Hippocampal formation (tissue), 2 donors: ENCODE data around the gene BRD8.
"Not testable (repeated sequence)": the region's sequence is repeated elsewhere in the genome, so short reads cannot be mapped to it uniquely, and the experiment has no call there.

Experiments
- DNase-seq, 2 donors: peaks; one replicate each; lab custom pipeline; 2025; lab: John Stamatoyannopoulos, UW

The BRD8 gene, protein sequence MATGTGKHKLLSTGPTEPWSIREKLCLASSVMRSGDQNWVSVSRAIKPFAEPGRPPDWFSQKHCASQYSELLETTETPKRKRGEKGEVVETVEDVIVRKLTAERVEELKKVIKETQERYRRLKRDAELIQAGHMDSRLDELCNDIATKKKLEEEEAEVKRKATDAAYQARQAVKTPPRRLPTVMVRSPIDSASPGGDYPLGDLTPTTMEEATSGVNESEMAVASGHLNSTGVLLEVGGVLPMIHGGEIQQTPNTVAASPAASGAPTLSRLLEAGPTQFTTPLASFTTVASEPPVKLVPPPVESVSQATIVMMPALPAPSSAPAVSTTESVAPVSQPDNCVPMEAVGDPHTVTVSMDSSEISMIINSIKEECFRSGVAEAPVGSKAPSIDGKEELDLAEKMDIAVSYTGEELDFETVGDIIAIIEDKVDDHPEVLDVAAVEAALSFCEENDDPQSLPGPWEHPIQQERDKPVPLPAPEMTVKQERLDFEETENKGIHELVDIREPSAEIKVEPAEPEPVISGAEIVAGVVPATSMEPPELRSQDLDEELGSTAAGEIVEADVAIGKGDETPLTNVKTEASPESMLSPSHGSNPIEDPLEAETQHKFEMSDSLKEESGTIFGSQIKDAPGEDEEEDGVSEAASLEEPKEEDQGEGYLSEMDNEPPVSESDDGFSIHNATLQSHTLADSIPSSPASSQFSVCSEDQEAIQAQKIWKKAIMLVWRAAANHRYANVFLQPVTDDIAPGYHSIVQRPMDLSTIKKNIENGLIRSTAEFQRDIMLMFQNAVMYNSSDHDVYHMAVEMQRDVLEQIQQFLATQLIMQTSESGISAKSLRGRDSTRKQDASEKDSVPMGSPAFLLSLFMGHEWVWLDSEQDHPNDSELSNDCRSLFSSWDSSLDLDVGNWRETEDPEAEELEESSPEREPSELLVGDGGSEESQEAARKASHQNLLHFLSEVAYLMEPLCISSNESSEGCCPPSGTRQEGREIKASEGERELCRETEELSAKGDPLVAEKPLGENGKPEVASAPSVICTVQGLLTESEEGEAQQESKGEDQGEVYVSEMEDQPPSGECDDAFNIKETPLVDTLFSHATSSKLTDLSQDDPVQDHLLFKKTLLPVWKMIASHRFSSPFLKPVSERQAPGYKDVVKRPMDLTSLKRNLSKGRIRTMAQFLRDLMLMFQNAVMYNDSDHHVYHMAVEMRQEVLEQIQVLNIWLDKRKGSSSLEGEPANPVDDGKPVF

DNA sequence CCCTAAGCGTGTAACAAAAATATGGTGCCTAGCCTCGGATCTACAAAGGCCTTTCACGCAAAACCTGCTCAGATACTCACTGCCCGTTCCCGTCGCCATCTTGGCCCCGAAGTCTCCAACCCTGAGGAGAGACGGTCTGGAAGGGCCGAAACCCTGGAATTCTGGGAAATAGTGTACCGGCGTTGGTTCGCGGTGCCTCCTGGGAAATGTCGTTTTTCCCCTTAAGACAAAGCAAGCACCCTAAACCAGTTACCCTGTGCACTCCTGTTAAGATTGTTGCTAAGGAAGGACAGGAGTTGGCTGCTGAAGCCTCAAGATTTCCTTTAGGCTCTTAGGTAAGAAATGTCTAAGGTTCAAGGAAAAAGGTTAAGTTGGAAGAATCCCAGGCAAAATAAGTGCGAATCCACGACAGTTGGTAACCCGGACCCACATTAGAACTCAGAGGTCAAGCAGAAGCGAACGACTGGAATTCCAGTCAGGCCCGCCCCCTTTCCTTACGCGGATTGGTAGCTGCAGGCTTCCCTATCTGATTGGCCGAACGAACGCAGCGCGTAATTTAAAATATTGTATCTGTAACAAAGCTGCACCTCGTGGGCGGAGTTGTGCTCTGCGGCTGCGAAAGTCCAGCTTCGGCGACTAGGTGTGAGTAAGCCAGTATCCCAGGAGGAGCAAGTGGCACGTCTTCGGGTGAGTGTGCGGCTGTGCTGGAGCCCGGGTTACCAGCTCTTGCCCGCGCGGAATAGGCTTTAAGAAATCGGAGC lies at the start of gene BRD8, which contains the start of gene KIF20A:
BRD8 (minus strand) TSS at position 115 of the 761 bp plus-strand sequence; CDS start at position 99, 16 bp downstream.
KIF20A (plus strand) TSS at position 597 of the 761 bp plus-strand sequence. CDS start 569 bp downstream, outside the sequence.
- DNase-seq: peak; percentile 92 to 99

DNA sequence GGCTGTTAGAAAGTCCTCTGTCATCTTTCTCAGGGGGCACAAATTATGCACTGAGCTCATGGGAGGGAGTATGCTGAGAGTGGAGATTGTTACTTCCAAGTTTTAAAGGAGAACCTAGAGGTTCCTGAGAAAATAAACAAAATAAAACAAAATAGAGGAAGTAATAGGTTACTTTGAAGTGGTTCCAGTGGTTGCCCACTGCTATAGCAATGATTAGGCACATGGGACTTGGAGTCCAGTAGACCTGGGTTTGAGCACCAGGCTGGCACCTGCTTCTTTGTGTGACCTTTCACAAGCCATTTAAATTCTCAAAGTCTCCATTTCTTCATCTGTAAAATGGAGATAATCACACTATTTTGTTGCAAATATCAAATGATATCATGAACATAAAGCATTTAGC lies 48.5 kb upstream of the BRD8 start:
- DNase-seq: no peak

DNA sequence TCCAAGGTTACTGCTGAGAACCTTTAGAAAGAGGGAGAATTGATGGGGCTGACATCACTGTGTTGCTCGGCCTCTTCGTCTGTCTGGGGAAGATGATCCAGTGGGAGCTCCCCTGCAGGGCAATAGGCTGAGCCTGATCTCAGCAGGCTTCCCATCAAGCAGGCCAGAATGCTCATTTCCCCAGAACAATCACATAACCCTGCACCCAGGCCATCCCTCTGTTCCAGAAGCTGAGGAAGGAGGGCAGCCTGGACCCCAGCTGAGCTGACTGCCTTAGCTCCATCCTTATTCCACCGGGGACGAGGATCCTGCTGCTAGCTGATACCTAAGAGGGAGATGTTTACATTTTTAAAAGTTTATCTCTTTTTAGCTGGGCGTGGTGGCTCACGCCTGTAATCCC lies 46.3 kb upstream of the BRD8 start:
- DNase-seq: no peak

DNA sequence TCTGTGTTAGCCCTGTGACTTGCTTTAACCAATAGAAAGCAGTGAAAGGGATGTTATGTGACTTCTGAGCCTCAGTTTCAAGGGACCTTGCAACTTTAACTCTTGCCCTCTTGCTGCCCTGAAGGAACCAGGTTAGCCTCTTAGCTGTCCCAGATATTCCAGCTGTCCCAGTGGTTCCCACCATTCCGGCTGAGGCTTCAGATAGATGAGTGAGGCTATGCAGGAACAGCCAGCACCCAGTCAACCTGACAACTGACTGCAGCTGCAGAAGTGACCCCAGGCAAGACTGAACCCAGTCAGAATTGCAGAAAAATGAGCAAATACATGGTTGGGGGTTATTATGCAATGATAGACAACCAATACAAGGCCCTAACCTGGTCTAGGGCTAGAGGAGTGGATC lies 45.1 kb upstream of the BRD8 start:
- no peak for DNase-seq

DNA sequence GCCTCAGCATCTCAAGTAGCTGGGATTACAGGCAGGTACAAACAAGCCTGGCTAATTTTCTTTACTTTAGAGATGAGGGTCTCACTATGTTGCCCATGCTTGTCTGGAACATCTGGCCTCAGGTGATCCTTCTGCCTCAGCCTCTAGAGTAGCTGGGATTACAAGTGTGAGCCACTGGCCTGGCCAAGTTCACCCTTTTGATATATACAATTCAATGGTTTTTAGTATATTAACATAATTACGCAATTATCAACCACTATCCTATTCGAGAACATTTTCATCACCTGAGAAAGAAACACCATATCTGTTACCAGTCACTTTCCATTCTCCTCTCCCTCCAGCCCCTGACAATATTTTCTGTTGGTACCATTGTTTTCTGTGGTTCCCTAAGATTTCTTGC lies 38.4 kb upstream of the BRD8 start:
- DNase-seq: no peak

DNA sequence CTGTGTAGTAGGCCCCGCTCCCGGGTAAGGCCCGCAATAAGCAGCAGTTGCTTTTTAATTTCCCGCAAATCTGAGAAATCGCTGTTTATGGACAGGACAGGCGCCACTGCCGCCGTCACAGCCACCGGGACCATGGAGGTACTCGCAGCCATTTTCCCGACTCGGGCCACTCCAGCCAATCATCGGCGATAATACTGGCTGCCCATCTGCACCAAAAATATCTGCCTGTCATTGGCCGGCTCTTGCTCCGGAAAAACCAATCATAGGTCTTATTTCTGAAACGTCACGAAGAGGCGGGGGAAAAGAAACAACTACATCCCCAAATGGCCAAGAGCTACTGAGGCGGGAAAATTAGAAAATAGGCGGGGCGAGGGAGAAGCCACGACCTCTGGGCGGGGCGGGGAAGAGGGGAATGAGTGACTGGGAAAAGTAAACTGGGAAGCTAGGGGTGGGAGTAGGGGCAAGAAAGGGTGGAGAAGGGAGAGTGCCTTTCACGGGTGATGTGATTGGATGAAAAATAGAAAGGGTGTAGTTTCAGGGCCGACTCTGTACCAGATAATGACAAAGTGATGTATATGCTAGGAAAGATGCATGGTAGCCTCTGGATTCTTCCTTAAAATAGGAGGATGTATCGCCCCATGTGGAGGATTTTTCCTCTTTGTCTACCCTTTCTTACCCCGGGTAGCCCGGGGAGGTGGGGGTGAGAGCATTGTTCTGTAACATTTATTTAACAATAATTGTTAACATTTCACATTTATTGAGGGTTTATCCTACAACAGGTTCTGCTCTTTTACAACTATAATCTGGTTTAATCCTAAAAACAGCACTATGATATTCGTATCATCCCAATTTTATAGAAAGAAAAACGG lies 35.0 kb upstream of the BRD8 start, which contains the start of gene CDC23:
CDC23 (minus strand) TSS at position 163 of the 869 bp plus-strand sequence; CDS start at position 152, 11 bp downstream.
- peak; percentile 91 to 96 for DNase-seq

DNA sequence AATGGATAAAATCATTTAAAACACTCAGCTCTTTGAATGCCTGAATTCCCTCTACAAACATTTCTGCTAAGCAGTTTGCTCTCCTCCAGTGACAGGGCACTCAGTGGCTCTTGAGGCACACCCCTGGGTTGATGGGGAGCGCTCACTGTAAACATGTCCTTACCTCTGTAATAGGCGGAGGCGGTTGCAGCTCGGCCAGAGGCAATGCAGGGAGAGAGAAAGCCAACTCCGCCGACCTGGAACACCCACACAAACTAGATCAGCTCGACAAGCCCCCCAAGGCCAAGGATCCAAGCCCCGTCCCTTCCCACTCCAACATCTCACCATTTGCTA lies 34.4 kb upstream of the BRD8 start:
- no peak for DNase-seq

DNA sequence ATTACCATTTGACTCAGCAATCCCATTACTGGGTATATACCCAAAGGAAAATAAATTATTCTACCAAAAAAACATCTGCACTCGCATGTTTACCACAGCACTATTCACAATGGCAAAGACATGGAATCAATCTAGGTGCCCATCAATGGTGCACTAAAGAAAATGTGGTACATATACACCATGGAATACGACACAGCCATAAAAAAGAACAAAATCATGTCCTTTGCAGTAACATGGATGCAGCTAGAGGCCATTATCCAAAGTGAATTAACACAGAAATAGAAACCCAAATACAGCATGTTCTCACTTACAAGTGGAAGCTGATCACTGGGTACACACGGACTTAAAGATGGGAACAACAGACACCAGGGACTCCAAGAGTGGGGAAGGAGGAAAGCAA lies 32.6 kb upstream of the BRD8 start:
- DNase-seq: no peak

DNA sequence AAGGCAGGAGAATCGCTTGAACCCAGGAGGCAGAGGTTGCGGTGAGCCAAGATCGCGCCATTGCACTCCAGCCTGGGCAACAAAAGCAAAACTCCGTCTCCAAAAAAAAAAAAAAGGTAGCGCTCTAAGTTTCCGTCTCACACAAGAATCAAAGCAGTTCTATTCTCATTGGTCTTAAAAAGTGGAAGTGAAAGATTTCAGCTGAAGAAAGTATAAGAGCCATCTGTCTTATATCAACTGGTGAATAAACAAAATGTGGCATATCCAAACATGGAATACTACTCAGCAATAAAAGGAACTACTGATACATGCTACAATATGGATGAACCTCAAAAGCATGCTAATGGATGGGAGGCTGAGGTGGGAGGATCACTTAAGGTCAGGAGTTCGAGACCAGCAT lies 15.4 kb upstream of the BRD8 start:
- not testable (repeated sequence) for DNase-seq

DNA sequence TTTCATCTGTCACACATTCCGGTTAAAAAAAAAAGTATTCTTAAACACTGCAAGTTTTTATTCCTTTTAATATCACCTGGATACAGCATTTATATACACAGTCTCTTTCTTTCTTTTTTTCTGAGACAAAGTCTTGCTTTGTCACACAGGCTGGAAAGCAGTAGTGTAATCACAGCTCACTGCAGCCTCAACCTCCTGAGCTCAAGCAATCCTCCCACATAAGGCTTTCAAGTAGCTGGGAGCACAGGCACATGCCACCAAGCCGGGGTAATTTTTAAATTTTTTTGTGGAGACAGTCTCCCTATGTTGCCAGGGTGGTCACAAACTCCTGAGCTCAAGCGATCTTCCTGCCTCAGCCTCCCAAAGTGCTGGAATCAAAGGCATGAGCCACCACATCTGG lies 14.4 kb upstream of the BRD8 start:
- DNase-seq: no peak

DNA sequence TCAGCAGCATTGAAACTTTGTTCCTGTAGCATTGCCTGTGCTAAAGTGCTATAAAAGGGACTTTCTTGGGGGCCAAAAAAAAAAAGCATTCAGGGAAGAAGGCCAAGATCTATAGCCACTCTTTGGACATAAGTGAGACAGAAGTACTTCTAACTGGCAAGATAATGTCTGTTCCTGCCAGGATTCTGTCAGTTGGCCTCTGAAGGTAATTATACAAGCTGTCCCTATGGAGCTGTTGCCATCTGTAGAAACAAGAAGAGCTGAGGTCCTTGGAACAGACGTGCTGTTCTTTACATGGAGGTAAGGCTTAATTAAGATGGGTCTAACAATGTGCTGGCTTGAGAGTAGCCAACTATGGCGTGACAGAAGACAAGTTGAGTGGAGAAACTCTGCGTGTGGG lies 10.2 kb upstream of the BRD8 start:
- no peak for DNase-seq

DNA sequence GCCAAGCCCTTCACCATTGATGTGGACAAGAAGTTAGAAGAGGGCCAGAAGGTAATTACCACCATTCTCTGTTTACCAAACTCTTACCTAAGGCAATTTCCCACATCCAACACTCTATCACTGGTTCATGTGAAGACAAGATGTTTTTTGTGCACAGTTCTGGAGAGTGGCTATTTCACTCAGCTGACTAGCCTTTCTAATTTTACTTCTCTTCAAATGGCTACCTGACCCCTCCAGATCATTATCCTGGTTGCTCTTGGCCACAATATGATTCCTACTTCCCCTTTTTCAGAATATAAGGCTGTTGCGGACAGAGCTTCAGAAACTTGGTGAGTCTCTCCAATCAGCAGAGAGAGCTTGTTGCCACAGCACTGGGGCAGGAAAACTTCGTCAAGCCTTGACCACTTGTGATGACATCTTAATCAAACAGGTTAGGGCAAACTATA lies 7.6 kb upstream of the BRD8 start:
- no peak for DNase-seq

DNA sequence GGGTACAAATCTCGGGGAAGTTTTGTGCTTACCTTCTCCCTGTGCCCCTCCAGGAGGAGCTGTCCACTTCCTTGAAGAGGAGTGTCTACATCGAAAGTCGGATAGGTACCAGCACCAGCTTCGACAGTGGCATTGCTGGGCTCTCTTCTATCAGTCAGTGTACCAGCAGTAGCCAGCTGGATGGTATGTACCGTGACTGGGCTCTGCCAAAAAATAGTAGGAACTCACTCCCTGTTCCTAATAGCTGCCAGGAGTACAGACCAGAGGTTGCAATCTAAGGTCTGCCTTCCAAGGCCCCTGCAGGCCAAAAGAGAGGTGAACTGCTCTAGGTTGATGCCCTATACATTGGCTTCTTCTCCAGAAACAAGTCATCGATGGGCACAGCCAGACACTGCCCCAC lies 4.4 kb upstream of the BRD8 start:
- DNase-seq: no peak

DNA sequence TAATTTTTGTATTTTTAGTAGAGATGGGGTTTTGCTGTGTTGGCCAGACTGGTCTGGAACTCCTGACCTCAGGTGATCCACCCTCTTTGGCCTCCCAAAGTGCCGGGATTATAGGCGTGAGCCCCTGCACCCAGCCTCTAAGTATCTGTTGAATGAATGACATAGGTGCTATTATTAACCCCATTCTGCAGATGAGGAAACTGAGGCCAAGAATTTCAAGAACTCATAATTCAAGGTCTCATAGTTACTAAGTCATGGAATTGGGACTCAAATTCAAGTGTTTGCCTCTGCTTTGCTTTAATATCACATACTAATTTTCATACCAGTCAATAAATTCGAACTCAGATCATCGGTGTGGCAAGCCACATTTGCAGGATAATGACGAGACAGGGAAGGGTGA lies 2.4 kb upstream of the BRD8 start:
- no peak for DNase-seq

DNA sequence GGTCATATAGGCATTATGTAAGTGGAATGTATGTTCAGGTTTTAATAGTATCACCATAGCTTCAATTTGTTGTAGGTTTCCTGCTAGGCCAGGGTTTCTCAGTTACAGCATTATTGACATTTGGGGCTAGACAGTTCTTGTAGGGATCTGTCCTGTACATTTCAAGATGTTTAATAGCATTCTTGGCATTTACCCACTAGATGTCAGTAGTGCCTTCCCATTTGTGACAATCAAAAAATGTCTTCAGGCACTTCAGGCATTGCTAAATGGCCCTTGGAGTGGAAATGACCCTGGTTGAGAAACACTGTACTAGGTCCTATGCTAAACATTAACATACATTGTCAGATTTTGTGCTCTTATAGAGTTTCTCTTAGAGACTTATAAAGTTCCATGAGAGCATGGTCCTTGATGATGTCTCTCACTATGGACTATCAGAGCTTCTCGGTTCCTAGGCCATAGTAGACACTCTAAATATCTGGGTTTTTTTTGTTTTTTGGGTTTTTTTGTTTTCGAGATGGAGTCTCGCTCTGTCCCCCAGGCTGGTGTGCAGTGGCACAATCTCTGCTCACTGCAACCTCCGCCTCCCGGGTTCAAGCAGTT lies 1.9 kb upstream of the BRD8 start:
- DNase-seq: no peak

DNA sequence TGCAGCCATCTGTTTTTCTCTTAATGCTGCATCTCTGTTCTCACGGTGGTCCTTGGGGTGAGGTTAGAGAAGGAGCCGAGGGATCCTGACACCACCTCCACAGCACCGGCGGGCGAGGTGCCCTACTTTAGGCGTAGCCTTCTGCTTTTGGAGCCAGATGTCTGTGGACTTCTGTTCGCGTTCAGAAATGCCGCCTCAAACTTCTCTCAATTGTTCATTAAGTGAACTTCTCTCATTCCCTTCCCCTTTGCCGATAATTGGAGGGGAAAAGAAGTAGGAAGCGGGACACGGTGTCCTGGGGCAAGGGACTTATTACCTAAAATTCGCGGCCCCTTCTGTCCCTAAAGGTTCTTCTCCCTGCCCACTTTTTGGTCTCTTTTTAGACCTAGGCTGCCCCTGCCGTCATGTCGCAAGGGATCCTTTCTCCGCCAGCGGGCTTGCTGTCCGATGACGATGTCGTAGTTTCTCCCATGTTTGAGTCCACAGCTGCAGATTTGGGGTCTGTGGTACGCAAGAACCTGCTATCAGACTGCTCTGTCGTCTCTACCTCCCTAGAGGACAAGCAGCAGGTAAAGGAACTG lies 937 bp upstream of the BRD8 start:
- DNase-seq: no peak

DNA sequence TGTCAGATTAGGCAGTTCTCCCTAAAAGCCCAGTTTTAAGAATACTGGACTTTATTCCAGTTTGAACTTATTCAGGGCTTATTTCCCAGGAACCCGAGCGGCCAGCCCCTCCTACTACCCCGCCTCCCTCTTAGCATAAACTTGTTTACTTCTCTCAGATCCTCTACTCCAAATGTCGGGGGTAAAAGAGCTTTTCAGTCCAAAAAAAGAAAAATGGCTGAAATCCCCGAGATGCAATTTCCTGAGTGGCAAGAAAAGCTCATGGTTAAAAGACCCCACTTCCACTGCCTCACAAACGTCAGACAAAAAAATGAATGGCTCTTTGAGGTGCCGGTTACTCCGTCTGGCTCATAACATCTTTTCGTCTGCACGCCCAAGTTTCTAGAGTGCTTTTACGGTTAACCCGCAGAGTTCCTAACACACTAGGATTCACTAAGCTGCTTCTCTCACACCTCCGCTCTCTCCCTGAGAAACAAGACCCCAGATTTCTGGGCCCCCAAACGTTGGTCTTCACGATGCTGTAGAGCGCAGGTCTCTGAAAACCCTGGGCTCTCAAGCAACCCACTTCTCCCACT lies 402 bp downstream of the BRD8 start:
- peak in 1 of 2 donors; percentile 19 for DNase-seq

DNA sequence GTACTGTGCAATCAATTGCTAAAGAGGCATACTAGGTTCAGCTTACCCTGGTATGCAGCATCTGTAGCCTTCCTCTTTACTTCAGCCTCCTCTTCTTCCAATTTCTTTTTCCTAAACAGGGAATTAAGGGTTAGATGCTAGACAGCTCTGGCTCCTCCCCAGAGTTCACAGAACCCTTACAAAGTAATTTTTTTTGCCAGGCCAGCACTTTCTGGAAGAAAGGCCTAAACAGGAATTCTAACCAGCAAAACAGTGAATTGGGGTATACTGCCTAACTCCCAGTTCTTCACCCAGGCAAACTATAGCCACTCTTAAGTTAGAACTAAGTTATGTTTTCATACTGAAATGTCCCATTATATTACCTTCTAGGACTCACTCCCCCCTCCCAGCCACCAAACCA lies 8.1 kb downstream of the BRD8 start:
- DNase-seq: no peak

DNA sequence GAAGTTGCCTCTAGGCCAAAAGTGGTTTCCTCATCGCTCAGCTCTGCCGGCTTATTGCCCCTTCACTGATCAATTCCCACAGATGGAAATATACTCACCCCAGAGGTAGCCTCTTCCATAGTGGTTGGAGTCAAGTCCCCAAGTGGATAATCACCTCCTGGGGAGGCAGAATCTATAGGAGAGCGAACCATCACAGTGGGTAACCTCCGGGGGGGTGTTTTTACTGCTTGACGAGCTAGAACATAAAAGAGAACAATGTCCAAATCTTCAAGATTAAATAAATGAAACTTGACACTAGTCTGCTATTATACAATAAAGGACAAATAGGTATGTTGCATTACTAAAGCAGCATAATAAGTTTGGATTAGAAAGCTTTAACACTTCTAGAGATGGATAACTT lies 9.3 kb downstream of the BRD8 start:
- DNase-seq: no peak
